Fibroblast of lung (primary cell): ENCODE results near the gene ZNF771. TPM values are rescaled to one million over a fixed set of nuclear protein-coding genes. Genes with fewer than 3 reads are reported as not detected.

Experiments used
- DNase-seq, 2 donors: peaks; one replicate each; pipeline versions ENCODE4 v3.0.0 to v3.0.0-alpha.2; 2010; ENCODE audit warnings: low read depth in 2 of 2
- H2AFZ ChIP-seq: 2 replicates; pipeline ENCODE4 v1.5.1; 2012; ENCODE audit warnings: low read length, control low read depth, inconsistent platforms
- H3K27ac ChIP-seq: 2 replicates; pipeline ENCODE4 v1.5.1; 2011; ENCODE audit warnings: low read length, control low read depth; ENCODE audit not compliant: insufficient read depth
- H3K27me3 ChIP-seq: 2 replicates; pipeline ENCODE4 v1.5.1; 2011; ENCODE audit warnings: mild to moderate bottlenecking, low read length; ENCODE audit not compliant: control insufficient read depth, insufficient read depth
- H3K36me3 ChIP-seq: 2 replicates; pipeline ENCODE4 v1.5.1; 2011; ENCODE audit warnings: low read length; ENCODE audit not compliant: control insufficient read depth, insufficient read depth
- H3K4me1 ChIP-seq: 2 replicates; pipeline ENCODE4 v1.5.1; 2011; ENCODE audit warnings: low read length; ENCODE audit not compliant: control insufficient read depth, insufficient read depth; ENCODE audit errors: extremely low read depth
- H3K4me2 ChIP-seq: 2 replicates; pipeline ENCODE4 v1.5.1; 2011; ENCODE audit warnings: low read length, control low read depth; ENCODE audit not compliant: insufficient read depth; ENCODE audit errors: extremely low read depth
- H3K4me3 ChIP-seq, 4 experiments: fragments of 200-600 bp in 1 of 4; sonication (generic) in 1 of 4; replicated peaks in 1 of 4; 2 replicates each; pipeline ENCODE4 v1.5.1; 2011 to 2016; ENCODE audit warnings: low read length in 4 of 4, low read depth in 3 of 4, mild to moderate bottlenecking in 3 of 4, control low read depth in 2 of 4, inconsistent platforms in 1 of 4, mixed read lengths in 1 of 4; ENCODE audit not compliant: insufficient read depth in 1 of 4; ENCODE audit errors: control extremely low read depth in 1 of 4
- H3K79me2 ChIP-seq: 2 replicates; pipeline ENCODE4 v1.5.1; 2012; ENCODE audit warnings: mild to moderate bottlenecking, low read length, inconsistent platforms; ENCODE audit not compliant: control insufficient read depth, insufficient read depth
- H3K9ac ChIP-seq: 2 replicates; pipeline ENCODE4 v1.5.1; 2011; ENCODE audit warnings: mild to moderate bottlenecking, low read length, control low read depth; ENCODE audit not compliant: insufficient read depth
- H3K9me3 ChIP-seq: 2 replicates; pipeline ENCODE4 v1.5.1; 2012; ENCODE audit warnings: low read depth, low read length; ENCODE audit not compliant: control insufficient read depth, insufficient read depth
- H4K20me1 ChIP-seq: 2 replicates; pipeline ENCODE4 v1.5.1; 2011; ENCODE audit warnings: low read length; ENCODE audit not compliant: control insufficient read depth, insufficient read depth; ENCODE audit errors: extremely low read depth
- CTCF ChIP-seq, 2 donors: IDR thresholded peaks in 1 of 2; conservative IDR thresholded peaks in 1 of 2; 1 replicate in 1 of 2; 2 replicates in 1 of 2; pipeline ENCODE4 v1.5.1; 2011 to 2012; ENCODE audit warnings: low read length in 2 of 2, control low read depth in 1 of 2, inconsistent platforms in 1 of 2, low read depth in 1 of 2, mild to moderate bottlenecking in 1 of 2
- EZH2 ChIP-seq: IDR thresholded peaks from 2 replicates; pipeline ENCODE4 v1.5.1; 2012; ENCODE audit warnings: low read length, control low read depth, mild to moderate bottlenecking; ENCODE audit errors: missing control alignments
- polyA plus RNA-seq, 2 donors: library from polyadenylated mRNA; depleted of rRNA in 1 of 2; stranded (reverse) in 1 of 2; unstranded in 1 of 2; fragments of >200 nt; gene quantifications; 2 replicates each; pipeline ENCODE4 v1.2.1, GENCODE V29; 2011 to 2012; ENCODE audit warnings: missing spikeins in 1 of 2
- total RNA-seq: library from RNA; depleted of rRNA; stranded (reverse); fragments of >200 nt; gene quantifications from 2 replicates; pipeline ENCODE4 v1.2.1, GENCODE V29; 2014

Gene ZNF771
- total and polyA plus RNA-seq, 2 donors (not counting 1 experiment from before 2014, with no cell fraction given): 3.1 to 8.4 TPM

GRCh38 chr16:30372038-30372712 lies 35.2 kb upstream of the ZNF771 start:
- Histone ChIP-seq H3K79me2 (peaks cover 28% of the 10 kb centered on the region), H2AFZ (no peak overlapping the region), H3K36me3 (no peaks in the 10 kb centered on the region), H3K9me3 (no peaks in the 10 kb centered on the region), H3K4me3 (no peak overlapping the region), H3K27me3 (no peaks in the 10 kb centered on the region), H3K9ac (no peak overlapping the region), H3K4me2 (no peak overlapping the region), H3K27ac (no peak overlapping the region), H4K20me1 (no peaks in the 10 kb centered on the region), H3K4me1 (peaks cover 4% of the 10 kb centered on the region)
- DNase-seq: no peak
- TF ChIP-seq CTCF (conservative IDR thresholded peaks at IDR 0.05 in 1 of 2, IDR thresholded peaks at IDR 0.05 in 1 of 2; ENCODE audit: low read depth in 1 of 2, low read length in 2 of 2): no peak
- TF ChIP-seq EZH2: no peak

GRCh38 chr16:30372725-30373124 lies 34.7 kb upstream of the ZNF771 start:
- no peaks in the 10 kb centered on the region for H4K20me1 ChIP-seq
- H2AFZ ChIP-seq: no peak overlapping the region
- H3K4me1 ChIP-seq: peaks cover 7% of the 10 kb centered on the region
- no peaks in the 10 kb centered on the region for H3K9me3 ChIP-seq
- no peak overlapping the region for H3K9ac ChIP-seq
- DNase-seq: no peak
- TF ChIP-seq EZH2 (no peak), CTCF (conservative IDR thresholded peaks at IDR 0.05 in 1 of 2, IDR thresholded peaks at IDR 0.05 in 1 of 2; ENCODE audit: low read depth in 1 of 2, low read length in 2 of 2) (no peak)
- H3K4me3 ChIP-seq: no peak overlapping the region
- H3K27ac ChIP-seq: no peak overlapping the region
- H3K4me2 ChIP-seq: no peak overlapping the region
- no peaks in the 10 kb centered on the region for H3K27me3 ChIP-seq
- no peaks in the 10 kb centered on the region for H3K36me3 ChIP-seq
- peaks cover 22% of the 10 kb centered on the region for H3K79me2 ChIP-seq

GRCh38 chr16:30374538-30374937 lies 32.9 kb upstream of the ZNF771 start, which contains the start of gene MYL11:
Gene MYL11, plus strand, starts transcription at chr16:30374802. Its CDS starts 56 bp downstream, at chr16:30374858.
- H3K27me3 ChIP-seq: no peaks in the 10 kb centered on the region
- no peak within 1 kb of the TSS for H3K4me3 ChIP-seq
- H3K4me2 ChIP-seq: no peak within 1 kb of the TSS
- no peaks in the 10 kb centered on the region for H3K9me3 ChIP-seq
- H2AFZ ChIP-seq: no peak within 1 kb of the TSS
- DNase-seq: no peak
- no peaks in the 10 kb centered on the region for H3K36me3 ChIP-seq
- H3K4me1 ChIP-seq: peaks cover 11% of the 10 kb centered on the region
- H3K27ac ChIP-seq: no peak within 1 kb of the TSS
- no peaks in the 10 kb centered on the region for H4K20me1 ChIP-seq
- TF ChIP-seq CTCF (conservative IDR thresholded peaks at IDR 0.05 in 1 of 2, IDR thresholded peaks at IDR 0.05 in 1 of 2; ENCODE audit: low read depth in 1 of 2, low read length in 2 of 2): no peak
- TF ChIP-seq EZH2: no peak
- peaks cover 7% of the 10 kb centered on the region for H3K79me2 ChIP-seq
- H3K9ac ChIP-seq: no peak within 1 kb of the TSS
